GM21723 (cell line): ENCODE results near the gene OPN1MW.
"Not testable (repeated sequence)": the region's sequence is repeated elsewhere in the genome, so short reads cannot be mapped to it uniquely, and the experiment has no call there.

Source experiments
- ATAC-seq: cut with Tn5 transposase; IDR thresholded peaks from one replicate; pipeline ENCODE4 v1.9.1; 2021; ENCODE audit warnings: mild to moderate bottlenecking, moderate library complexity; ENCODE audit not compliant: unreplicated experiment

OPN1MW gene

GRCh38 chrX:154209670-154210418 is 27.4 kb downstream of the OPN1MW start:
- ATAC-seq, result peak; percentile 95

DNA sequence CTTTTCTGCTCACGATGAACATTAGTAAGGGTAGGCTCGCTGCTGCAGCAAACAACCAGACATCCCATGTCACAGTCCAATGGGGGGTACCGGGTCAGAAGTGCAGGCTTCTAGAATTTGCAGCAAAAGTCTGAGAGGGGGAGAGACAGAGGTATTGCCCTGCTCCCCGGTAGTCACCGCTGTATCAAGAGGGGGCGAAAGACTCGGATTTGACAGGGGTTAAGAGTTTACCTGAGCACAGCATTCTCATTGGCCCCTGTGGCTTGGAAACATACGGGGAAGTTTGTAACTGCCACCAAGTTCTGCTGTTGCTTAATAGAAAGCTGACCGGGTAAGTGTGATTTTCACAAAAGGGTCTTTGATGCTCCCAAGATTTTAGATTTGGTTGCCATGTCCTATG is 28.7 kb downstream of the OPN1MW start:
- not testable (repeated sequence) for ATAC-seq

DNA sequence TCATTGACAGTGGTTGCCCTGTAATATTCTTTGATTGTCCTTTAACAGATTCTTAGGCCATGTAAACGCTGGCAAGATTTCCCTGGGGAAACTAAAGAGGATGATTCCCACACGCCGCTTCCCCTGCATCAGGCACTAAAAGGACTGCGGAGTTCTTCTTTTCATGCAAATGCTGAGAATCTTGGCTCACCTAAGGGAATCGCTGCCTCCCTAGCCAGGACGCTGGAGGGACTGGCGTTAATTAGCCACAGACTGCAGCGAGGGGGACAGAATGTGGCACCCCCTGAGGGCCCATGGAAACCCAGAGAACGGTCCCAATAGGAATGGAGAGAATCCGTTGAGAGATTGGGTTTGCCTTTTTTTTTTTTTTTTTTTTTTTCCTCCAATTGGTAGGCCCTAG is 29.1 kb downstream of the OPN1MW start:
- ATAC-seq, result not testable (repeated sequence)

DNA sequence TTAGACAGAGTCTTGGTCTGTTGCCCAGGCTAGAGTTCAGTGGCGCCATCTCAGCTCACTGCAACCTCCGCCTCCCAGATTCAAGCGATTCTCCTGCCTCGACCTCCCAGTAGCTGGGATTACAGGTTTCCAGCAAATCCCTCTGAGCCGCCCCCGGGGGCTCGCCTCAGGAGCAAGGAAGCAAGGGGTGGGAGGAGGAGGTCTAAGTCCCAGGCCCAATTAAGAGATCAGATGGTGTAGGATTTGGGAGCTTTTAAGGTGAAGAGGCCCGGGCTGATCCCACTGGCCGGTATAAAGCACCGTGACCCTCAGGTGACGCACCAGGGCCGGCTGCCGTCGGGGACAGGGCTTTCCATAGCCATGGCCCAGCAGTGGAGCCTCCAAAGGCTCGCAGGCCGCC is 37.1 kb downstream of the OPN1MW start, which contains the start of gene OPN1MW2:
OPN1MW2 (plus strand) TSS at position 301 of the 400 bp plus-strand sequence; CDS start at position 361, 60 bp downstream.
- ATAC-seq, result not testable (repeated sequence)

DNA sequence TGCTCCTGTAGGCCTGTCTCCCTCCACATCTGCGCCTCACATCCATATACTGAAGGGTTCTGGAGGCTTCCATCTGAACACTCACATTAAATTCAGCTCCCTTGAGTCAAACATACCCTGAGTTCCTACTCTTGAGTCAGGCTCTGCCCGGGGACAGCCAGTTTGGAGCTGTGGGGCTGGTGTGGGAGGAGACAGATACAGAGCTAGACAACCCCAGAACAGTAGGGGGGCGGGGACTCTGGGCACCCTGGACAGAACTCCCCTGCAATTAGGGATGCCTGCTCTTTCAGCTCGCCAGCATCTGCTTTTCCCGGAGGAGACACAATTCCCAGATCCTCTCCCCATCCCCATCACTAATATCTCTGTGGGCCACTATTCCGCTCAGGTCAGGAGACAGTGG is 42.9 kb downstream of the OPN1MW start:
- ATAC-seq, result not testable (repeated sequence)

DNA sequence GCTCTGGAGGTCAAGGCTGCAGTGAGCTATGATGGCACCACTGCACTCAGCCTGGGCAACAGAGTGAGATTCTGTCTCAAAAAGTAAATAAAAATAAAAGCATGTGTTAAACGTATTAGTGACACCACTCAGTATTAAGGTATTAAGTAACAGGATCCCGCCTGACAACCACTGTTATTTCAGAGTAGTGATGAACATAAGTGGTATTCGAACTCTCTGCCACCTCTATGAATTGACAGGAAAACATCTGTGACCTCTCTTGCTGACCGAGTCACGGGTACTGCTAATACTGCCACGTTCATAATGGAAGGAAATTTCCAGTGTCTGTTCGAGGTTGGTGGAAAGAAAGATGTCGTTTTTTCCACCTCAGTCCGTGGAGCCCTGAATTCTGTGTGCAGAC is 44.3 kb downstream of the OPN1MW start:
- ATAC-seq, result not testable (repeated sequence)

DNA sequence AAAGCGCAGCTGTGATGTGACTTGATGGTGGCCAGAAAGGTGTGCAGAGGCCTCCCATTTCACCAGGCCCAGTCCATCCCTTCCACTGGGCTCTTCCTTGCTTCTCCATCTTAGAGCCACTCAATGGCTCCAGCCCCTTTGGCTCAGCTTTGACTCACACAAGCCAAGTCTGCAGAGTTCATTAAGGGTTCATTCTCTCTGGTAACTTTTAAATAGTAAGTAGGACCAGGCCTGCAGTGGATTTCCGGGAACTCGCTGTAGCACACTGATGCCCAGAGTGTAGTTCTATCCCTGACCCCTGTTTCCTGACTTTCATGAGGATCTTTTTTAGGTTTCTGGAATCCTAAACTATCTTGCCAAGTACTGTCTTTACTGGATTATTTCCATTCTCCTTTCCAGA is 49.0 kb downstream of the OPN1MW start:
- not testable (repeated sequence) for ATAC-seq

GRCh38 chrX:154233620-154234019 is 51.2 kb downstream of the OPN1MW start:
- ATAC-seq, result not testable (repeated sequence)

GRCh38 chrX:154238939-154239559 is 56.7 kb downstream of the OPN1MW start:
- not testable (repeated sequence) for ATAC-seq

GRCh38 chrX:154239982-154240503 is 57.6 kb downstream of the OPN1MW start:
- ATAC-seq, result not testable (repeated sequence)
